GM19035 (cell line): ENCODE measurements around the gene GRID2IP.

Experiments
- ATAC-seq: cut with Tn5 transposase; IDR thresholded peaks from one replicate; pipeline ENCODE4 v1.9.1; 2021; ENCODE audit not compliant: unreplicated experiment

The GRID2IP gene

DNA sequence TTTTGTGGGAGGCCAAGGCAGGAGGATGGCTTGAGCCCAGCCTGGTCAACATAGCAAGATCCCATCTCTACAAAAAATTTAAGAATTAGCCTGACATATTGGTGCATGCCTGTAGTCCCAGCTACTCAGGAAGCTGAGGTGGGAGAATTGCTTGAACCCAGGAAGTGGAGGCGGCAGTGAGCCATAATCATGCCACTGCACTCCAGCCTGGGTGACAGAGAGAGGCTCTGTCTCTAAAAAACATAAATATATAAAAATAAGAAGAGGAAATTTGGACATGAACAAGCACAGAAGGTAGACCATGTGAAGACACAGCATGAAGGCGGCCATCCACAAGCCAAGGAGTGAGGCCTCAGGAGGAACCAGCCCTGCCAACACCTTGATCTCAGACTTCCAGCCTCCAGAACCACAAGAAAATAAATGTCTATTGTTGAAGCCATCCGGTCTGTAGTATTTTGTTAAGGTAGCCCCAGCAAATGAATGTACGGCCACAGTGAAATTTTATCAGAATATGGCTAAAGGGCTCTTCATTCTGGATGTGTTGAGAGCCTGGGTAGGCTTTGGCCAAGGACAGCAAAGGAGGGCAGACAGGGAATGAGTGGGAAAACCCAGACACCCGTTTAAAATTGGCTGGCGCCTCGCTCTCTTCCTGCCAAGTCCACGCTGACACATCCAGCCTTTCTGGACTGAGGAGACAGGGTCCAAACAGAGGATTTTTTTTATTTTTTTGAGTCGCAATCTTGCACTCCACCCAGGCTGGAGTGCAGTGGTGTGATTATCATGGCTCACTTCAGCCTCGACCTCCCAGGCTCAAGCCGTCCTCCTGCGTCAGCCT lies 12.9 kb upstream of the GRID2IP start:
- ATAC-seq: no peak

DNA sequence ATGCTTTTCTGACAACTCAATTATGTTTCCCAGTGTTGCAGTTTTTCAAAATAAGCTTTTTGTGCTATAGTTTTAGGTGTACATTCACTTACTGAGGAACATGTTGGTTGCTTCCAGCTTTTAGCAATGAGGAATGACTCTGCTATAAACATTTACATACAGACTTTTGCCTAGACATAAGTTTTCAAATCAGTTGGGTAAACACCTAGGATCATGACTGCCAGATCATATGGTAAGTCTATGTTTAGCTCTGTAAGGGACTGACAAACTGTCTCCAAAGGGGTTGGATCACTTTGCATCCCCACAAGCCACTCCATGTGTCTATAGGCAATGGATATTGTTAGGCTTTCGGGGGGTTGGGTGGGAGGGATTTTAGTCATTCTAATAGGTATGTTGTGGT lies 10.8 kb upstream of the GRID2IP start:
- no peak for ATAC-seq

DNA sequence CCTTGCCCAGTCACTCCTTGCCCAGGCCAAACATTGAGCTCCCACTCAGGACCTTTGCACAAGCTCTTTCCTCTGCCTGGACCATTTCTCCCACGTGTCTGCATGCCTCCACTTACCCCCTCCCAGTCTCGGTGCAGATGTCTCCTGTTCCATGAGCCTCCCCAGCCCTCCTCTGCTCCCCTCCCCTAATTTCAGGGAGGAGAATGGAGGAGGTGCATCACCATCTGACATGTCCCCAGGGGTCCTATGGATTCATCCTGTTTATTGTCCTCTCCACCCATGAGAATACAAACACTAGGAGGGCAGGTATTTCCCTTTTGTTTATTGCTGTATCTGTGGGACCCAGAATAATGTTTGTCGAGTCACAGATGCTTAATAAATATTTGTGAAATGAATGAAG lies 8.6 kb upstream of the GRID2IP start:
- ATAC-seq: no peak

DNA sequence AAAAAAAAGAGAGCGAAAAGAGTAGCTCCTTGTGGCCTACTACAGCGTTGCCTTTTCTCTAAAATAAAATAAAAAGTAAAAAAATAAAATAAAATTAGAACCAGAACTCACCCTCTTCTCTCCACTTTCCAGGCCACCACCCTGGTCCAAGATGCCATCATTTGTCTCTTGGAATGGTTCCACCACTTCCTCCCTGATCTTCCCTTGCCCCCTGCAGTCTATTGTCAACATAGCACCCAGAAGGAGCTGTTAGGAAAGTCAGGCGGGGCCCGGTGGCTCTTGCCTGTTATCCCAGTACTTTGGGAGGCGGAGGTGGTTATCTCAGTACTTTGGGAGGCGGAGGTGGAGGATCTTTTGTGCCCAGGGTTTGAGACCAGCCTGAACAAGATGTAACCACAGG lies 7.6 kb upstream of the GRID2IP start:
- no peak for ATAC-seq

DNA sequence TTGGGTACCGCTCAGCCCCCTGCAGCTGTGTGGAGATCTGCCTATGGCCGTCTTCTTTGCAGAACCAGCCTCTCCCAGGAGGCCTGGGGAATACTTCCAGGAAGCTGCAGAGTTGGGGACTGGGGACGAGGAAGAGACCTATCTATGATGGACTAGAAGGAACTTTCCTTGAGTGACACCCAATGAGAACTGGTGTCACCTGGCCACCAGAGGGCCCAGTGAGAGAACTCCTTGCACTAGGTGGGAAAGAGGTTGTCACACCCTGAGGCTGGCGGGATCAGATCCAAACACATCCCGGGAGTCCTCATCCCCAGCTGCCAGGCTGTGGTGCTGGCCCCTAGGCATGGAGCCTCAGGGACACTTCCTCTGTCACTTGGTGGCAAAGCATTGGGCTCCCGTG lies 4.9 kb upstream of the GRID2IP start:
- no peak for ATAC-seq

DNA sequence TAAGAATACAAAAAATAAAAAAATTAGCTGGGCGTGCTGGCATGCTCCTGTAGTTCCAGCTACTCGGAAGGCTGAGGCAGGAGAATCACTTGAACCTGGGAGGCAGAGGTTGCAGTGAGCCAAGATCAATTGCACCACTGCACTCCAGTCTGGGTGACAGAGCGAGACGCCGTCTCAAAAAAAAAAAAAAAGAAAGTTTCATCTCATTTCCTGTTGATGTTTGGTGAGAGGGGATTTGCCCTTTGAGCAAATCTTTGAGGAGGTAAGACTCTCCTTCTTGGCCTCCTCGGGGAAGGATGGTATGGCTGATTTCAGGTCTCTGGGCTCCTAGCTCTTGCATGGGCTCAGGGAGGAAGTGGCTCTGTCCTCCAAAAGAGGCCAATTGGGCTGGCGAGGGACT lies 3.6 kb upstream of the GRID2IP start:
- ATAC-seq: no peak

DNA sequence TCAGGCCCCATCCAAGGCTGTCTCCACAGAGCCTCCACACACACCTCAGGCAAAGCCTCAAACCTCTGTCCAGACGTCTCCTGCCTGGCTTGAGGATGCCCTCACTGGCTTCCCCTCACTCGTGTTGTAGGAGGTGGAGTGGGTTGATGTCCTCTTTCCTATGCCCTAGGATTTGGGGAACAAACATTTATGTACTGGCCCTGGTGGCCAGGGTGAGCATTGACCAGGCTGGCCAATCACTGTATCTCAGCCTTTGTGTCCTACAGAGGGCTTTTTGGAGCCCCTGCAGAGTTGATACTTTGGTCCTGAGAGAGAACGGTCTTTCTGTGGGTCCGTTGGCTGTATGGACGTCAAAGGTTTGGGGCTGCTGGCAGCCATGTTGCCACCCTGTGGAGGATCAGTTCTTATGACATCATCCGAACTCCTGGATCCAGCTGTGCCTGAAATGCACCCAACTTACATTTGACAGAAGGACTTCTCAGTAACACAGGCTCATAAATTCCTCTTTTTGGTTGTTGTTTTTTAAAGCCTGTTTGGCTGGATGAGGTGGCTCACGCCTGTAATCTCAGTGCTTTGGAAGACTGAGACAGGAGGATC lies 2.3 kb upstream of the GRID2IP start:
- no peak for ATAC-seq

DNA sequence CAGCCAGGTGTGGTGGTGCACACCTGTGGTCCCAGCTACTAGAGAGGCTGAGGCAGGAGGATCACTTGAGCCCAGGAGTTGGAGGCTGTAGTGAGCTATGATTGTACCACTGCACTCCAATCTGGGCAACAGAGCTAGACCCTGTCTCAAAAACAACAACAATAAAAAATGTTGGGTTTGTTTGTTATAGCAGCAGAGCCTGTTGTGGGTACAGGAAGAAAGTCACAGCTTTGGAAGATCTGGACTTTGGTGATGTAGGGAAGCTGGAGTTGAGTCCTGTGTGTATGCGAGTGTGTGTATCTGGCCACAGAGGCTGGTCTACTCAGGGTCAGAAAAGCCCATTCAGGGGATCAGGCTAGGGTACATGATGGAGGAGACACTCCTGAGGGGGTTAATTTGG lies 3.9 kb downstream of the GRID2IP start:
- ATAC-seq: no peak

DNA sequence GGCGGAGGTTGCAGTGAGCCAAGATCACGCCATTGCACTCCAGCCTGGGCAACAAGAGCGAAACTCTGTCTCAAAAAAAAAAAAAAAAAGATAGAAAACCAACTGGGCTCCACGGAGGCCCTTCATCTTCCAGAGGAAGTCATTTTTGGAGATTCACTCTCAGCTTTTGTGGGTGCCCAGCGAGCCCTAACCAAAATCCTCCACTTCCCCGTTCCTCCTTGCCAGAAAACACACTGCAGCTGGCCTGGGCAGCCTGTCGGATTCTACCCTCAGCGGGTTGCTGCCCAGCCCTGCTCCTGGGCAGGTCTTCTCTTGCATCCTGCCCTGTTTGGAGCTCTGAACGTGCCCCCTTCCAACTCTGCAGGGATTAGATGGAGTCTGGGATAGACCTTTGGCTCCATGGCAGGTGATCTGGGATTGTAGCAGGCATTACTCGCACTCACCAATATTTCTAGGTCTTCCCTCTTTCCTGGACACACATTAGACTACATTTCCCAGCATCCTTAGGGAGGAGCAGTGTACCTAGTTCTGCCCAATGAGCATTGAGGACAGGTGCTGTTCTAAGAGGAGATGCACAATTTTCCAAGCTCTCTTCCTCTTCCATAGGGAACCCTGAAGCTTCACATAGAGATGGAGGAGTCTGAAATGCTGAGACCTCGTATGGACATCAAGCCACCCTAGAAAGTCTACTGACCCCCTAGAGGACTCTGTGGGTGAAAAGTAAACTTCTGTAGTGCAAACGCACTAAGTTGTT lies 4.6 kb downstream of the GRID2IP start:
- no peak for ATAC-seq

DNA sequence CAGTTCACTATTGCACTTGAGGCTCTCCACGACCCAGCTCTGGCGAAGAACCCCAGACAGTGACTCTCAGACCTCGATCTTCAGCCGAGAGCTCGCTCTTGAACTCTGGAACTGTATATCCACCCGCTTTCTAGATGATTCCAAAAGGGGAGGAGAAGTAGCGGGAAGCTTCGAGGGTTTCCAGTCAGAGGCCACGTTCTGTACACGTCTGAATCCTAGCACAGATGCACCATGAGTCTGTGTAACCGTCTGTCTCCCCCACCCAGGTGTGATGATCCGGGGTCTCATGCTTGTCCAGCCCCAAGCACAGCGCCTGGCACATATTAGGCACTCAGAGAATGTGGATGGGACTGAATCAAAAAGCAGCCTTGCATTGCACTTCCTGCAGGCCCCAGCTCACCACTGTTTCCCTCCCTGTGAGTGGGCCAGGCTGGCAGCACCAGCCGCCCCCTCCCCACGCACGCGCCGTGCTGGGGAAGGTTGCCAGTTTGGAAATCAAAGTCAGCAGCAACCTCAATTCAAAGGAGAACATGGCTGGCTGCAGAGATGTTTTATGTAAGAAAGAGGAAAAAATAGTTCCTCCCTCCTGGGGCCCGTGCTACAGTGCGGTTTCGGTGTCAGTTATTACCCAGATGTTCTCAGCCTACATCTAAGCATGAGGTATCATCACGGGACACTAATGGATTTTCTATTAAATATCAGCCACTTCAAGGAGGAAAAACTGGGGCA lies 5.7 kb downstream of the GRID2IP start:
- no peak for ATAC-seq

DNA sequence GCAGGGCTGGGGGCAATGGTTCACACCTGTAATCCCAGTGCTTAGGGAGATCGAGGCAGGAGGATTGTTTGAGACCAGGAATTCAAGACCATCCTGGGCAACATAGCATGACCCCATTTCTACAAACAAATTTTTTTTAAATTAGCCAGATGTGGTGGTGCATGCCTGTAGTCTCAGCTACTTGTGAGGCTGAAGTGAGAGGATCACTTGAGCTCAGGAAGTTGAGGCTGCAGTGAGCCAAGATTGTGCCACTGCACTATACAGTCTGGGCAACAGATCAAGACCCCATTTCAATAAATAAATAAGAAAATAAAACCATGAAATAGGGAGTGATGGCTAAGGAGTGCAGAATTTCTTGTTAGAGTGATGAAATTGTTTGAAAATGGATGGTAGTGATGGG lies 8.9 kb downstream of the GRID2IP start:
- no peak for ATAC-seq

DNA sequence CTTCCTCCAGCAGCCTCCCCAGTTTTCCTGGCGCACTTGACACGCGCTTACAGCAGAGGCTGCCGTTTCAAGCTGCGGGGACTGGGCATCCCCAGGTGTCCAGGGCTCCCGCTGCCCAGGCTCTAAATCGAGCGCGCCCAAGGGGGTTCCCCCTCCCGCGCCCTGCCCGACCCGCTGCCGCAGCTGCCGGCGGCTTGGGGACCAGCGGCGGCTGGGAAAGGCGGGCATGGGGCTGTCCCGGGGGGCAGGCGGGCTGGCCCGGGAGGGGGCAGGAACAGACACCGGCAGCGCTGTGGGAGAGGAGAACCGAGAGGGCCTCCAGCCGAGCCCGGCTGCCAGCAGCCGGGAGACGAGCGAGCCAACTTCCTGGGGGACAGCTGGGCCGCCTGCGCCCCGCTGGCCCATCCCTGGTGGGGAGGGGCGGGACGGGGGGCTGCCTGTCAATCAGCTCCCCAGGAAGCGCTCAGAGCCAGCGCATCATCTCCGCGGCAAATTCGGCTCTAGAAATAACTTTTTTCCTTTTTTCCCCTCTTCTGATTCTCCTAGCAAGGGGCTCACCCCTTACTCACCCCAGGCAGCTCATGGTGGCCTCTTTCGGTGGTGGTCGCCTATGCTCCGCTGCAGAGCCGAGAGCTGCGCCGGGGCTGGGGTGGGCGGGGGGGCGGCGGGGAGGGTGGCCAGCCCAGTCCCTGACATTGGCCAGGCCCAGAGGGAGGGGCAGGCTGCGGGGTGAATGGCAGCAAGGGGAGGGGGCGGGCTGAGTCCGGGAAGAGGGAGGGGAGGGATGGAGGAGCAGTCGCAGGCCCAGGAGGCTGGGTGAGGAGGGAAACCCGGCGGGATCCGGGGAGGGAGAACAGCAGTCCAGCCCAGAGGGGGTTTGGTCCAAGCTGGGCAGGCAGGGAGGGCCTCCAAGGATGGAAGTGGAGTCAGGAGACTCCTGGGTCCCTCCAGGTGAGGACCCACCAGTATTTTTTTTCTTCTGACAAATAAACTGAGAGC lies 14.7 kb downstream of the GRID2IP start:
- ATAC-seq: no peak

DNA sequence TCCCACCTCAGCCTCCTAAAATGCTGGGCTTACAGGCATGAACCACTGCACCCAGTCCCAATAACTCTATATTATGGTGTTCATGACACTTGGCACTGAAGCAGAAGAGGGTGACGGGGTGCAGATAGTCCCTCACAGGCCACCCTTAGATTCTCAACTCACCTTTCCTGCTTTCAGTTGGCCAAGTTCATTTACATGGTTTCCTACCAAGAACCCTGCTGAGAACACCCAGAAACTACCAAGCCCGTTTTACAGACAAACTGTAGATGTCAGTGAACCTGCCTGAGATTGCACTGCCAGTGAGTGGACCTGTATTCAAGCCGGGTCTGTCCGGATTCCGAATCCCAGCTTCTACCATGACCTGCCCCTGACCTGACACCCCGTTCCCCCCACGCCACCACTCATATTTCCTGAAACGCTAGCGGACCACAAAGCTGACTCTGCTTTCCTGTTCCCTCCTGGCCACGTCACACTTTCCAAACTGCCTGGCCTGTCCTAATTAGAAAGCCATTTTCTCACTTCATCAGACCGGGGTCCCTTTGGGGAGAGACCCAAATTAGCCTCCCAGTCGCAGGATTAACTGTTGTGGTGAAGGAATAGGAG lies 17.3 kb downstream of the GRID2IP start:
- no peak for ATAC-seq

DNA sequence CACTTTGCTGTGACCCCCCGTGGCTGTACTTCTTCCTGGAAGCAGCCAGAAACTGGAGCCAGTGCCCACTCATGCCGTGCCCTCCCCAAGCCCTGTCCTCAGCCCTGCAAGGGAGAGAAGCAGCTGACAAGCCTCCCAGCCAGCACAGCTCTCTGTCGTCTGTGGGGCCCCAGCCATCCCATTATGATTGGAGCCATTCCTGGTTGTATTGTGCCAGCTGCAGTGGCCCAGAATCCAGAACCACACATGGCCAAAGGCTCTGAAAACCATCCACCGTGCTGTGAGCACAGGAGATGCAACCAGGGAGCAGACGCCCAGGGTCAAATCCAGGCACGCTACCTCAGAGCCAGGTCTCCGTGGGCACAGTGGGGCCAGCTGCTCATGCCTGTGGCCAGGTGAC lies 18.7 kb downstream of the GRID2IP start:
- no peak for ATAC-seq

DNA sequence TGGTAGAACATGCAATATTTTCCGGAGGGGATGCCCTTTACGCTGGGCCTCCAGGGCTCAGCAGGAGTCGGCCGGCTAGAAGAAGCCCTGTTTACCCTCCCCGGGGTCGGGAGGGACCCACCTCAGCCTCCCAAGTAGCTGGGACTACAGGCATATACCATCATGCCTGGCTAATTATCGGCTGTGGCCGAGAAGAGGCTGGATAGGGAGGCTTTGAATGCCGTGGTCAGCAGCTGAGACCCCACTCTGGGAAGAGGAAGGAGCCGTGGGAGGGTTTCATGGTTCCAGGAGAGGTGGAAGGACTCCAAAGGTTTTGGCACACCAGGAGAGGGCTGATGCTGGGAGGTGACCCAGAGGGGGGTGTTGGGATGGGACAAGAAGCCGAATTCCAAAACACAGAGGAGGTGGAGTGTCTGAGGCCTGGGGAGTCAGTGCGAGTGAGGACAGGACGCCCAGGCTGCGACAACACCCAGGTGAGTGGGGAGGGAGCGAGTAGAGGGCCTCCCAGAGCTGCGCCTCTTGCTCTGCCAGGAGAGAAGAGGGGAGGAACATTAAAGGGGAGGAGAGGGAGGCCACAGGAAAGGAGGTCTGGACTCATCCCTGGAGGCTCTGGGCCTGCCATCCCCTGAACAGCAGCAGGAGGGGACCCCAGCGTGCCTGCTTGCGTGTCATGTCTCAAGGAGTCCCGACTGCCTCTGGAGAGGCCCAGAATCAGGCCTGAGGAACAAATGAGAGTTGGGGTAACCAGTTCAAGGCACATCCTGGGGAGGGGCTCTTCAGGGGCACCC lies 19.6 kb downstream of the GRID2IP start:
- no peak for ATAC-seq

DNA sequence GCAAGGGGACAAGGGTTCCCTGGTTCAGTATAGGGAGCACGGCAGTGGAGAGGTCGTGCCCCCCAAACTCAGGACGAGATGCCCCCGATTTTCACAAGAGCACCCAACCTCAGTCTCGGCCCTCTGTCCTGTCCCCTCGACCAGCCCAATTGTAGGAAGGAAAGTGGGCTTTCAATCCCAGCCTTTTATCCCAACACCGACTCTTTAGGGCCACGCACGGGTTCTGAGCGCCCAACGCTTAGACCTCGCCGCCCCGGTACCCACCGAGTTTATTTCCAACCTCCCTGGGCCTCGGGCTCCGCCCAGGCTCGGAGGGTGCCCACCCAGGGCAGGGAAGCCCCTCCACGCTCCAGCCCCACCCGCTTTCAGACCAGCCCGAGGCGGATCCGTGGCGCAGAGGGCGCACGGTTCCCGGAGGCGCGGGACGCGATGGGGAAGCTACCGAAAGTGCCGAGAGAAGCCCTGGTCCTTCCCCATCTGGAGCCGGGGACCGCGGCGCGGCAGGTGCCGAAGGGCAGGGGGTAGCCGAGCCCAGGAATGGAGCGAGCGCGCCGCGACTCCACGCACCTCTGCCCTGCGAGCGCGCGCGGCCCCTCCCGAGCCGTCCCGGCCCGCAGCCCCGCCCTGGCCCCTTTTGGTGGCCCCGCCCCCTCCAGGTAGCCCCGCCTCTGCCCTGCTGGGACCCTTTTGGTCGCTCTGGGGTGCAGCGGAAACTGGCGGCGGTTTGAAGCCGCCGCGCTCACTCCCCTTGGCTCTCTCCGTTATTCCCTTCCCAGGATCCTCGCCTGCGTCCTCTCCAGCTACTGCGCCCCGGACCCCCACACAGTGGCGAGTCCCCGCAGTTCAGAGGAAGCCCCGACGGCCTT lies 20.4 kb downstream of the GRID2IP start:
- ATAC-seq: peak; percentile 51

DNA sequence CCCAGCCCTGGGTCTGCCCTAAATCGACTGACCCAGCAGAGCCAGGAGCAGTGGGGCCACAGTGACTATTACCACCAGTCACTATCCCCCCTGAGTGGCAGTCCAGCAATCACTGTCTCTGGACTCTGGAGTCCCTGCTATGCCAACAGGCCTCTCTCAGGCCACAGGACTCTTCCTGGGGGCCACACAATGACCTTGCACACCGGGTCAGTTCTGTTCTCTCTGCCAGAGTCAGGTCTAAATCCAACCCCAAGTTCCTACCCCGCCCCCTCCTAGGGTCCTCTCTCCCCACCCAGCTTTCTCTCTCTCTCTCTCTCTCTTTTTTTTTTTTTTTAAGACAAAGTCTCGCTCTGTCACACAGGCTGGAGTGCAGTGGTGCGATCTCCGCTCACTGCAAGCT lies 21.6 kb downstream of the GRID2IP start:
- ATAC-seq: no peak
